HAP-1 (cell line): Measurements from ENCODE around the gene HHAT.
A peak's percentile ranks its signal among the peaks of the same experiment; 100 is the strongest.

Experiments used
- DNase-seq, 2 experiments: peaks; one replicate each; pipeline ENCODE4 v3.0.0-alpha.2; 2016 to 2020; ENCODE audit warnings: low spot score in 2 of 2
- H3K27me3 ChIP-seq: fragments of 250-450 bp; sonication (Bioruptor Pico); 2 replicates; pipeline ENCODE4 v1.5.1; 2020; ENCODE audit warnings: low read depth, mild to moderate bottlenecking, moderate library complexity
- H3K36me3 ChIP-seq: fragments of 250-450 bp; sonication (Bioruptor Pico); replicated peaks from 2 replicates; pipeline ENCODE4 v1.5.1; 2020; ENCODE audit warnings: mild to moderate bottlenecking
- H3K4me1 ChIP-seq: fragments of 250-450 bp; sonication (Bioruptor Pico); 2 replicates; pipeline ENCODE4 v1.5.1; 2020; ENCODE audit warnings: mild to moderate bottlenecking
- H3K4me3 ChIP-seq: fragments of 250-450 bp; sonication (Bioruptor Pico); 2 replicates; pipeline ENCODE4 v1.5.1; 2020; ENCODE audit warnings: mild to moderate bottlenecking, moderate library complexity
- H3K9me3 ChIP-seq: fragments of 250-450 bp; sonication (Bioruptor Pico); 2 replicates; pipeline ENCODE4 v1.5.1; 2020; ENCODE audit warnings: mild to moderate bottlenecking, moderate library complexity
- in situ Hi-C: fragments of 300-500 bp; cut with MboI; formaldehyde crosslinking; loops from 3 replicates; pipeline ENCODE4 v1.14.3; 2020; ENCODE audit warnings: low sequenced_read_pairs, inconsistent platforms, mixed read lengths

The HHAT gene

GRCh38 chr1:210556475-210556874, 227.8 kb downstream of the HHAT start:
- no peak overlapping the region for H3K4me3 ChIP-seq
- H3K4me1 ChIP-seq, result no peaks in the 10 kb centered on the region
- no peaks in the 10 kb centered on the region for H3K9me3 ChIP-seq
- H3K36me3 ChIP-seq, result no peaks in the 10 kb centered on the region
- DNase-seq, result no peak
- in situ Hi-C loops, result no loop called here
- no peaks in the 10 kb centered on the region for H3K27me3 ChIP-seq

- Histone ChIP-seq H3K9me3 (no peaks in the 10 kb centered on the region), H3K4me3 (no peak overlapping the region), H3K4me1 (no peaks in the 10 kb centered on the region), H3K36me3 (no peaks in the 10 kb centered on the region), H3K27me3 (no peaks in the 10 kb centered on the region)
- DNase-seq, result no peak
- in situ Hi-C loops, result no loop called here
These were observed 228.8 kb downstream of the HHAT start for GRCh38 chr1:210557426-210558077.

DNA sequence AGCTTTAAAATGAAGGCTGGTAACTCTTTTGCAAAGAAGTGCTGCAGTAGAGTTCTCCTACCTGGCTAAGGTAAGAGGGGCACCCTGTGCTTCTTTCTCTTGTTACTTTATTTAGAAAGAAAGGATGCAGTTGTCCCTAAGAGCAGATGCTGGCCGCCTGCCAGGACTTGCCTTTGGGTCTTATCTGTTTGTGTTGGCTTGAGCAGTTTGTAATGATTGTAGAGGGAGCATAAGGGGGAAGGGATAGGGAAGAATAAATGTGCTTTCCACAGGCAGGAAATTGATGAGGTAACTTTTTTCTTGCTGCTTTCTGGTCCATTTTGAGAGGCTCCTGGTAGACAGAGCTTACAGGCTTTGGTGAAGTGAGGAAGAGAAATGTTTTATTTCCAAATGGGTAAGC, 229.6 kb downstream of the HHAT start:
- H3K9me3 ChIP-seq, result no peaks in the 10 kb centered on the region
- no peaks in the 10 kb centered on the region for H3K36me3 ChIP-seq
- in situ Hi-C loops, result no loop called here
- H3K4me3 ChIP-seq, result no peak overlapping the region
- H3K4me1 ChIP-seq, result no peaks in the 10 kb centered on the region
- DNase-seq, result no peak
- no peaks in the 10 kb centered on the region for H3K27me3 ChIP-seq

DNA sequence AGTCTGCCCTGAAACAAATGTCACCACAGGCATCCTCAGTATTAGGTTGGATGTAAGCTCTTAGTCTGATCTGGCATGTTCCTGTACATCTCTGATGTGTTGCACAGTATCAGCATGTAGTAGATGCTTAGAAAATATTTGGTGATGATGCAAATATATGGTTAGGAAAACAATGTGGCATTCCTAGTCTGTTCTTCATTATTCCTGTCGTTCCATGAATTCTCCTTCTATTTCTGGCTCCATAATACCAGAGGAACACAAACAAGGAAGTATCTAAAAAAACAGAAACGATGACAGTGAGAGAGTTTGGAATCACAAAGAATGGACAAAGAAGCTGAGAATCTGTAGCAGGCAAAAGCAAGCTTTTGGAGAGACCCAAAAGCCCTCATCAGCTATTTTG, 236.6 kb downstream of the HHAT start:
- no peaks in the 10 kb centered on the region for H3K9me3 ChIP-seq
- H3K27me3 ChIP-seq, result no peaks in the 10 kb centered on the region
- in situ Hi-C loops, result no loop called here
- no peaks in the 10 kb centered on the region for H3K4me1 ChIP-seq
- no peak for DNase-seq
- no peaks in the 10 kb centered on the region for H3K36me3 ChIP-seq
- no peak overlapping the region for H3K4me3 ChIP-seq

DNA sequence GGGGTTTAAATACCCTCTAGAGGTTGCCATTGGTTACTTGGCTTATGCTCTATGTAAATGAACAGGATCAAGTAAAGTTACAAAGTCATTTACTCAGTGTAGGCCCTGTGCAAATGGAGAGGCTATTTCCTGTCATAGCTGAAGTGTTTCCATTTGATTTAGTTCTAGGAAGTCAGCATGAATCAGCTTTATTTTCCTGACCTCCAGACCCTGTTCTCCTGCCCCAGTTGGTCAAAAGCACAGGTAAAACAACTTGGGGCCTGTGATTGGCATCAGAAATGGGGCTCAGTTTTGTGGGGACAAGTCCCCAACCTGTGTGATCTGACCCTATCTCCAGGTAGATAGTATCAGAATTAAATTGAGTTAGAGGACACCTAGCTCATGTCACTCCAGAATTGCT, 239.9 kb downstream of the HHAT start:
- in situ Hi-C loops, result no loop called here

GRCh38 chr1:210570116-210570515, 241.4 kb downstream of the HHAT start:
- Histone ChIP-seq H3K4me1 (no peaks in the 10 kb centered on the region), H3K9me3 (no peaks in the 10 kb centered on the region), H3K4me3 (no peak overlapping the region), H3K36me3 (no peaks in the 10 kb centered on the region), H3K27me3 (no peaks in the 10 kb centered on the region)
- DNase-seq, result no peak
- in situ Hi-C loops, result no loop called here

More for the DNA sequence above, 239.9 kb downstream of the HHAT start:
- DNase-seq, result no peak
- Histone ChIP-seq H3K4me1 (no peaks in the 10 kb centered on the region), H3K36me3 (no peaks in the 10 kb centered on the region), H3K27me3 (no peaks in the 10 kb centered on the region), H3K4me3 (no peak overlapping the region), H3K9me3 (no peaks in the 10 kb centered on the region)

DNA sequence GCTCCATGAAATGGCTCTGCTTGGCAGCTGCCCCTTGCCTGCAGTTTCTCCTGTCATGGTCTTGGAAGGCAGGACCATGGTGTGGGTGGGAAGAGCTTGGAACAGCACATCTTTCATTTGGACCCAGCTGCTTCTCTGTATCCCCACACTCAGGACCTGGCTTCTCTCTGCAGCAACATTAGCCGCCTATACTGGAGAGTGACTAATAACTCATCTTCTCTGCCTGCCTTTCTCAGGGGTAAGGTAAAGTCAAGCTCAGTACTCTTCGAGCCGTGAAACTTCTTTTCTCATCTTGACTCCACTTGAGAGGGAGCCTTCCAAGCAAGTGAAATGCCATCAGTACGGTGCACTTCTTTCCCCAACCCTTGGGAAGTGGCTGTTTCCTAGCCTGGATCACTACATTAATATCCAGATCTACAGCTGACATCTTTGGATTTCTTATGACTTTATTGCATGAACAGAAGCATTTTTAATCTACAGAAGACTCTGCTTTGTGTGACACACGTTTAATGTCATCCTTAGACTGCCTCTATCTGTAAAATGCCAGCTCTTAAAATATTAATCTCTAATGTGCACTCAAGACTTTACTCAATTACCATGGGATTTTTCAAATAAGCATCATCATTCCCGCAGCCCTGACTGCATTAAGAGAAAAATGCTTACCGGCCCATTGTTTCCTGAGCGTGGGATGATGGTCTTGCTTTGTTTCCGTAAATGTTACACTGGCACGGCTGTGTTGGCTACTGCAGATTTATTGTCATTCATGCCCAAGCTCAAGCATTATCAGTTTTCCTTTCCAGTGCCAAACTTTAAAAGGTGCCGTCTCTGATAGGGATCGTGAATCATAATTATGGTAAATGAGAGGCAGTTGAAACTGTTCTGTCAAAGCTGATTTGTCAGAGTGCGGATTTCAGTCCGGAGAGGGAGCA, 242.9 kb downstream of the HHAT start:
- Histone ChIP-seq H3K4me1 (no peaks in the 10 kb centered on the region), H3K9me3 (no peaks in the 10 kb centered on the region), H3K4me3 (no peak overlapping the region), H3K27me3 (no peaks in the 10 kb centered on the region), H3K36me3 (no peaks in the 10 kb centered on the region)
- no peak for DNase-seq
- in situ Hi-C loops, result no loop called here

DNA sequence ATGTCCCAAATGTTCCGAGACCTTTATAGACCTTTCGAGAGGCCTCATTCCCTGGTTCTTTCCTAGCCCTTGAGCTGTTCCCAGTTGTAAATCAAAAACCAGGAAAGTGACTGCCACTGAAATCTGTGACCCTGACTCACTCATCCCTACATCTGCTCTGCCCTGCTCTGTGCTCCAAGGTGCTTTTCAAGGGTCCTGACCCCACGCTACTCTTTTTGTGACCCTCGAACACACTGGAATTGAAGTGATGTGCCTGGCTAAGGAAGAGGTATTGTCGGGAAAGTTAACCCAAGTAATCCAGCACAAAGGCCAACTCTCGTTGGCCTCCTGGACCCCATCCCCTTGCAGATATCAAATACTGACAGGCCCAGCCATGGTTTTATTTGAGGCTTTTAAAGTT, 244.4 kb downstream of the HHAT start:
- Histone ChIP-seq H3K27me3 (no peaks in the 10 kb centered on the region), H3K36me3 (no peaks in the 10 kb centered on the region), H3K4me1 (no peaks in the 10 kb centered on the region), H3K4me3 (no peak overlapping the region), H3K9me3 (peaks cover 2% of the 10 kb centered on the region; the same call in 1 of the 2 replicates)
- in situ Hi-C loops, result no loop called here
- no peak for DNase-seq

- in situ Hi-C loops, result loop anchor here (25.0 kb wide), 1 partner anchor 555 kb away; the partner anchor contains the start of gene KCNH1
- 0 out of 2 replicates have a peak, but pooled peaks cover 5% of the 10 kb centered on the region for H3K27me3 ChIP-seq
- DNase-seq, result no peak
These were observed 253.7 kb downstream of the HHAT start for GRCh38 chr1:210582205-210582970.

DNA sequence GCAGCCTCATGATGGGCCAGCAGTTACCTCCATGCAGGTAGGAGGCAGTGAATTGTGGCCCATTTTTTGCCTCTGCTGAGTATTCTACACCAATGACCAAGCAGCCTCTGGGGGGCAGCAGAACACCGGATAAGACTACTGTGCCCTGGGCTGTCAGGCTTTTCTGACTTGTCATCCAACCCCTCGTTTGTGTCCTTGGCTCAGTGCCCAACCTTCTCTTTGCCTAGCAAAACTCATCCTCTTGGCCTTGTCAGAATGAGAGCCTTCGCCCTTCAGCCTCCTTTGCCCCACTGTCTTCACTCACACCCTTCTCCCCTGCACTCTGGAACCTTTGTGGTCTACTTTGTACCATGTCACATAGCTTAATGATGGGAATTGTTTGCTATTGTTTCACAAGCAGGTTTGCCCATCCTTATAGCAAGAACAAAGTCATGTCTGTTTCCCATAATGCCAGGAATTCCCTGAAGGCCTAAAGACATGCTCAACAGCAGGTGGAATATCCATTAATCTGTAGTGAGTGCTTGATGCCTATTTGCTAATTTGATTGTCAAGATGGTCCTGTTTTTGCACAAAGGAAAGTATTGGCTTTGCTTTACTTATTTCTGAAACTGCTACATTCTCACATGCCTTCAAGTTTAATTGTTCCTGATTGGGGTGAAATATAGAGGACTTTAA, 255.9 kb downstream of the HHAT start:
- peak; percentile 70 to 90 for DNase-seq
- in situ Hi-C loops, result loop anchor here (25.0 kb wide), 1 partner anchor 553 kb away; the partner anchor contains the start of gene KCNH1
- no peaks in the 10 kb centered on the region for H3K9me3 ChIP-seq
- no peaks in the 10 kb centered on the region for H3K36me3 ChIP-seq
- H3K4me1 ChIP-seq, result no peaks in the 10 kb centered on the region; the same call in 1 of the 2 replicates
- no peak overlapping the region for H3K4me3 ChIP-seq
- 0 out of 2 replicates have a peak, but pooled peaks cover 5% of the 10 kb centered on the region for H3K27me3 ChIP-seq

More at GRCh38 chr1:210582205-210582970, 253.7 kb downstream of the HHAT start:
- Histone ChIP-seq H3K4me1 (no peaks in the 10 kb centered on the region; the same call in 1 of the 2 replicates), H3K4me3 (no peak overlapping the region), H3K36me3 (no peaks in the 10 kb centered on the region), H3K9me3 (no peaks in the 10 kb centered on the region)

DNA sequence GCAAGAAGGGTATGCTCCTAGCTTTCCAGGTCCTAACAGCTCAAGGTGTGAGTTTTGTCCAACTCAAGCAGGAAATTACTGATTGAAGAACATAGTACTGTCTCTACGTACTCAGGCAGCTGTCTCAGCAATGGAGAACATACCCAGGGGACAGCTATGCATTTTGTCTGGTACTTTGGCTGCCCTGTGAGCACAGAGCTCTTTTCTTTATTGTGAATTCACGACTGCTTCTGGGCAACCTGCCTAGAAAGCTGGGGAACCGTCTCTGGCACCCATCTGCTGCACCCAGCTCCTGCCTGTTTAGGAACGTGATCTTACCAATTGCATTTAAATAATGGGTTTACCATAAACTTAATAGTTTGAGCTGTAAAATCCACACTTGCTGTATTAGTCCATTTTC, 258.1 kb downstream of the HHAT start:
- Histone ChIP-seq H3K4me3 (no peak overlapping the region), H3K36me3 (no peaks in the 10 kb centered on the region), H3K9me3 (no peaks in the 10 kb centered on the region), H3K27me3 (0 out of 2 replicates have a peak, but pooled peaks cover 5% of the 10 kb centered on the region), H3K4me1 (no peaks in the 10 kb centered on the region)
- in situ Hi-C loops, result loop anchor here (25.0 kb wide), 1 partner anchor 551 kb away; the partner anchor contains the start of gene KCNH1
- DNase-seq, result no peak

DNA sequence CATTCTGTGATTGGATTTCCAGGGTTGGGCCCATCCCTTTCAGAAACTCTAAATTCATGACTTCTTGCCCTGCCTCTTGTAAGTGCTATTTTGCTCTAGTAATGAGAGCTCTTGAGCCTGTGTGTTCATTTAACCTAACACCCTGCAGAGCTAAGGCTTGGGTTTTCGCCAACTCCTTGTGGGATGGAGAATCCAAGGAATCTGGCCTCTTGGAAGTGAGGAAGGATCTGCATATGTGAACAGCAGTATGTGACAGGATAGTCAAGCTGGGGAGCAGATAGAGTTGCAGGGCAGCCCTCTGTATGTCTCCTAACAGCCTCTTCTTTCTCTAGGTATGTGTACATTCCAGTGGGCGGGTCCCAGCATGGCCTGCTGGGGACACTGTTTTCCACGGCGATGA, 258.9 kb downstream of the HHAT start:
- in situ Hi-C loops, result loop anchor here (25.0 kb wide), 1 partner anchor 550 kb away; the partner anchor contains the start of gene KCNH1
- Histone ChIP-seq H3K4me3 (no peak overlapping the region), H3K36me3 (no peaks in the 10 kb centered on the region), H3K4me1 (no peaks in the 10 kb centered on the region), H3K27me3 (0 out of 2 replicates have a peak, but pooled peaks cover under 1% of the 10 kb centered on the region), H3K9me3 (no peaks in the 10 kb centered on the region)
- DNase-seq, result no peak

GRCh38 chr1:210588357-210588756, 259.7 kb downstream of the HHAT start:
- no peaks in the 10 kb centered on the region for H3K36me3 ChIP-seq
- no peaks in the 10 kb centered on the region for H3K9me3 ChIP-seq
- no peaks in the 10 kb centered on the region for H3K4me1 ChIP-seq
- H3K27me3 ChIP-seq, result no peaks in the 10 kb centered on the region
- in situ Hi-C loops, result loop anchor here (25.0 kb wide), 1 partner anchor 549 kb away; the partner anchor contains the start of gene KCNH1
- DNase-seq, result no peak
- H3K4me3 ChIP-seq, result no peak overlapping the region
